M059J (cell line): ENCODE measurements around the gene CISD2. TPM values are rescaled to one million over a fixed set of nuclear protein-coding genes. Genes with fewer than 3 reads are reported as not detected.
"Not testable (repeated sequence)": the region's sequence is repeated elsewhere in the genome, so short reads cannot be mapped to it uniquely, and the experiment has no call there.

Experiments used
- DNase-seq: peaks from one replicate; pipeline ENCODE4 v3.0.0-alpha.2; 2012; ENCODE audit warnings: low read depth
- total RNA-seq: library from RNA; depleted of rRNA; stranded (reverse); fragments of >200 nt; shearing (Covaris generic); gene quantifications from 2 replicates; pipeline ENCODE4 v1.2.3, GENCODE V29; 2014; rRNA removed

The CISD2 gene
- total RNA-seq, 1 experiment from 2014 or later = 47.7 TPM

- no peak for DNase-seq
These were observed 50.1 kb downstream of the CISD2 start for GRCh38 chr4:102918859-102919258.

GRCh38 chr4:102919697-102920096, 50.9 kb downstream of the CISD2 start:
- DNase-seq = not testable (repeated sequence)

- DNase-seq = no peak
These were observed 66.9 kb downstream of the CISD2 start for GRCh38 chr4:102935716-102936115.

GRCh38 chr4:102938063-102938462, 69.3 kb downstream of the CISD2 start:
- DNase-seq = not testable (repeated sequence)

Other genes starting within 250 kb of the CISD2 start
- gene MANBA, start 108.0 kb upstream of the CISD2 start, total RNA-seq = 10.9 and 16.7 TPM in 2 replicates
- 325 and 456 TPM in 2 replicates for gene UBE2D3, start 41.4 kb upstream of the CISD2 start, total RNA-seq
- gene SLC9B1, start 150.7 kb downstream of the CISD2 start, total RNA-seq = not detected in 2 replicates
- gene SLC9B2, start 207.8 kb downstream of the CISD2 start, total RNA-seq = 3.7 and 4.0 TPM in 2 replicates
- gene BDH2, start 230.8 kb downstream of the CISD2 start, total RNA-seq = 17.3 and 25.1 TPM in 2 replicates